ENCODE results near the gene VIPR1. TPM values are rescaled to one million over a fixed set of nuclear protein-coding genes. Genes with fewer than 3 reads are reported as not detected.

The VIPR1 gene
- total RNA-seq, 1 experiment from 2014 or later = not detected

DNA sequence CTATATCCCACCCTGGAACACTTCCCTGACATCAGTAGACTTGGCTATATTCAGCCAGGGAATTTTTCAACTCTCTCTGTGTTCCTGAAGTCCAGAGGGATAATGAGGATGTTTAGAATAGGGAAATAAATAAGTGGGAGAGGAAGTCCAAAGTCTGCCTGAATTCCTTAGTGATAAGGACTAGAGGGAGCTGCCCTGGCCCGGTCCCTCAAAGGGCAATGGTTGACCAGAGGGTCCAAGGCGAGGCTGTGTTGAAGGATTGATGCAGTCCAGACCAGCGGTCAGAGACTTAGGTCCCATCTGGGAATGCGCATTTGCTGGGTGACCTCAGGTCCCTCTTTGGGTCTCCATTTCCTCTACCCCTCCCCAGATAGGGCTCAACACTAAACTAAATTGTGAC lies 7.9 kb downstream of the VIPR1 start:
- no peak for DNase-seq (ENCODE audit: low spot score)

- DNase-seq (ENCODE audit: low spot score) = no peak
These were observed 8.8 kb downstream of the VIPR1 start for GRCh38 chr3:42511201-42511600.

DNA sequence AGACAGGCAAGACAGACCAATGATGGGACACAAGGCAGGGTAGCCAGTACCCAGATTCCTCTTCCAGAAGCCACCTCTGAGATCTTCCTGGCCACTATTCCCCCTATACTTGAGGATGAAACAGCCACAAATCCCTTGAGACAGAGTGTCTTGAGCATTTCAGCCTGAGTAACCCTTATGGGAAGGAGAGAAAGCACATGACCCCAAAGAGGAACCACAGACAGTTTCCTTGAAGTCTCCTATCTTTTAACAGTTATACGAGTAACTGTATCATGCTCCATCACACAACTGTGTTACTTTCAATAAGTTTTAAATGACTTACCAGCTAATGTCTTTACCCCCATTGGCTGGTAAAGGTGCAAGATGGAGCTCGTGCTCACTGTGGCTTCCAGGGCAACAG lies 9.3 kb downstream of the VIPR1 start:
- DNase-seq (ENCODE audit: low spot score) = no peak

- no peak for DNase-seq (ENCODE audit: low spot score)
These were observed 10.7 kb downstream of the VIPR1 start for GRCh38 chr3:42513121-42513520.

- no peak for DNase-seq (ENCODE audit: low spot score)
These were observed 11.1 kb downstream of the VIPR1 start for GRCh38 chr3:42513521-42513920.

DNA sequence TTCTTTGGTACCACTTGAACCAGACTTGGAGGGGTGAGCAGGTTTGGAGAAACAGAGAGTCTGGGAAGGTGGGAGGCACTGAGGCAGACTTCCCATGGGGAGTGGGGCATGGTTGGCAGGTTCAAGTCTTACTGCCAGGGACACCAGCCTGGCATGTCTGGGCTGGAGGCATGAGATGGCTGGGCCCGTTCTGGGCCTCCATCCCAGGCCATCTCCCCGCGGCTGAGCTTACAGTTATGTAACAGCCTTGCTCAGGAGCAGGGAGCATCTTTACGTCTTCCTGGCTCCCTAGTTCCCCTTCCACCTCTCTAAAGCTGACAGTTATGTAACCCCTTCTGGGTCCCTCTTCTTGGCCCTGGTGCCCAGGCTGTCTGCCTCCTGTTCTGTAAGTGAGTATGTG lies 12.4 kb downstream of the VIPR1 start:
- DNase-seq (ENCODE audit: low spot score) = no peak

DNA sequence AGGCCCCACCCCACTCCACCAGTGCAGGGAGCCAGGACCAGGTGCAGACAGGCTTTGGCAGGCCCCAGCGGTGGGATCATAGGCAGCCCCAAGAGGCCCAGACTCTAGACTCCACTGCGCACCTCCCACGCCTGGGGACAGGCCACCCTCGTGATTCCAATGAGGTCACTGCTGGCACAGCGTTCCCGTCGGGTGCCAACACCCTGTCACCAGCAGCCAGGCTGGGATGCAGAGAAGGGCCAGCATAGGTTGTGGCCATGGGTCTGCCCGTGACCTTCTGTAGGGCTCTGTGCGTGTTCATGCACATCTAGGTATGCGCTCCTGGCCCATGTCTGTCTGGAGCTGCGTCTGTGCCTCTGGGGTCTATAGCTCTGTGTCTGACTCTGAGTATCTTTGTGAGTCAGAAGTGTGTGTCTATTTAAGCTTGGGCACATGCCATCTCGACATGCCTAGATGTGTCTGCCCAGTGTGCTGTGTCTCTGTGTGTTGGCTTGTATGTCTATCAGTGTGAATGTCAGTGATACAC lies 13.0 kb downstream of the VIPR1 start:
- DNase-seq (ENCODE audit: low spot score) = no peak

DNA sequence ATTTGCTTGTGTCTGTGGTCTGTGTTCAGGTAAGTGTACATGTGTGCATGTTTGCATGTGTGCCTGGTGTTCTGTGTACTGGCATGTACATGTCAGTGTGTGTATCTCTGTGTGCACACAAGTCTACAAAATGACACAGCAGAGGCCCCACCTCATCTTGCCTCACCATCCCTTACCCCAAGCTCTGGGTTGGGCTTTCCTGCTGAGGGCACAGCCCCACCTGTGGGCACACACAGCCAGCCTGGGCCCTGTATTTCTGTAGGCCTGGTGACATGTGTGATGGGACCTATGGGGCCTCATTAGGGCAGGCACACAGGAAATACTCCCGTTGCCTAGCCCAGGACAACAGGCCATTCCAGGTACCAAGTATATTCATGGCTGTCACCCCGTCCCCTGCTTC lies 13.5 kb downstream of the VIPR1 start:
- DNase-seq (ENCODE audit: low spot score) = no peak

- DNase-seq (ENCODE audit: low spot score) = no peak
These were observed 14.0 kb downstream of the VIPR1 start for GRCh38 chr3:42516443-42516842.

DNA sequence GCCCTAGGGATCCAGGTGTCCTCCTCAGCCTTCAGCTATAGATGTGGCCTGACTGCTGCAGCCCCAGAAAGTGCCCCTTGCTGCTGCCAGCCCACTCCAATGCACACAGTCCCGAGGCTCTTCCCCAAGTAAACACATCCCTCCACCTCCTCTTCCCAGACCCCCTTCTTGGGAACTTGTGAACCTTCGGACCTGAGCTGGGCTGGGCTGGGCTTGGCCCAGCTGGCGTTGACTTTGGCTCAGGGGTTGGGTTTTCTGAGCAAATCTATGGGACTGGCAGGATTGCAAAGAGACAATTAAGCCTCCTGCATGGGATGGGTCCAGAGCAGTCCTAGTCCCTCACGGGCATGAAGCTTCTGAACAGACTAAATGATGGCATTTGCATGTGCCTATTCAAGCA lies 14.7 kb downstream of the VIPR1 start:
- DNase-seq (ENCODE audit: low spot score) = no peak

- no peak for DNase-seq (ENCODE audit: low spot score)
These were observed 16.5 kb downstream of the VIPR1 start for GRCh38 chr3:42518800-42519567.

DNA sequence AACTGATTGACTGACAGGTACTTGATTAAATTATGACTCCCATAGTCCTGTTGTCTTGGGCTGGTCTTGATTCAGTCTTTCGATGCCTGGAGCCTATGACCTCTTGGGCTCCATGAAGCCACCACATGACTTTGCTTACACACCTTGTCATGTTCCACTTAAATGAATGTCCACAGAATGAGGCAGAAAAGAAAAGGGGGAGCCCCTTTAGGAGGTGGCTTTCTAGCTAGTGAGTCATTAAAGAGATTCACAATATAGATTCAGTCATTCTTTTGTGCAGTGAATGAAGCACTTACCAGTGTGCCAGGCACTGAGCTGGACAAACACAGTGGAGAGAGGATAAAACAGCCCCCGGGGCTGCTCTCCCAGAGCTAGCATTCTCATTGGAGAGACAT lies 17.1 kb downstream of the VIPR1 start:
- DNase-seq (ENCODE audit: low spot score) = no peak

GRCh38 chr3:42520336-42520735 lies 17.9 kb downstream of the VIPR1 start:
- DNase-seq (ENCODE audit: low spot score) = no peak

- DNase-seq (ENCODE audit: low spot score) = no peak
These were observed 18.5 kb downstream of the VIPR1 start for GRCh38 chr3:42520906-42521305.

GRCh38 chr3:42524751-42525150 lies 22.3 kb downstream of the VIPR1 start:
- no peak for DNase-seq (ENCODE audit: low spot score)

GRCh38 chr3:42525212-42525611 lies 22.8 kb downstream of the VIPR1 start:
- no peak for DNase-seq (ENCODE audit: low spot score)

DNA sequence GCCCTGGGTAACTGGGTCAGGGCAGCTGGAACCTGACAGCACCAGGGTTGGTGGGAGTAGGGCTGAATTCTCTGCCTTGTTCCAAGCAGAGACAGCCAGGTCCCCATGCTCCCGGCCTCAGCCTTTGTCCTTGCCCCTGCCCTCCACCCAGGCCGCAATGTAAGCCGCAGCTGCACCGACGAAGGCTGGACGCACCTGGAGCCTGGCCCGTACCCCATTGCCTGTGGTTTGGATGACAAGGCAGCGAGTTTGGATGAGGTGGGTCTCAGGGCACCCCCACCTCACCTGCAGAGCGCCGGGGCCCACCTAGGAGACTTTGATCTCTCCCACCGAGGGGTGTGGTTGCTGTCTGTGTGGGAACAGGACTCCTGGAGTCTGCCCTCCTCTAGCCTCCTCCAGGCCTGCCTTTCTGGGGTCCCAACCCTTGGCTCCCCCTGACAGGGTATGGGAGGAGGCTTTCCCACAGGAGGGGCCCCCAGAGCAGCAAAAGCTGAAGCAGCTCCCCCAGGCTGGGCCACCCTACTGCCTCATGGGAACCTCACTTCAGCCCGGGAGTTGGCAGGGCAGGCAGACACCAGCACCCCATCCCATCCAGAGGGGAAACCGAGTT lies 23.4 kb downstream of the VIPR1 start:
- no peak for DNase-seq (ENCODE audit: low spot score)

- no peak for DNase-seq (ENCODE audit: low spot score)
These were observed 24.3 kb downstream of the VIPR1 start for GRCh38 chr3:42526616-42527367.

GRCh38 chr3:42527368-42527917 lies 25.0 kb downstream of the VIPR1 start:
- no peak for DNase-seq (ENCODE audit: low spot score)

- DNase-seq (ENCODE audit: low spot score) = no peak
These were observed 27.0 kb downstream of the VIPR1 start for GRCh38 chr3:42529468-42529867.

GRCh38 chr3:42530073-42530472 lies 27.6 kb downstream of the VIPR1 start:
- no peak for DNase-seq (ENCODE audit: low spot score)

DNA sequence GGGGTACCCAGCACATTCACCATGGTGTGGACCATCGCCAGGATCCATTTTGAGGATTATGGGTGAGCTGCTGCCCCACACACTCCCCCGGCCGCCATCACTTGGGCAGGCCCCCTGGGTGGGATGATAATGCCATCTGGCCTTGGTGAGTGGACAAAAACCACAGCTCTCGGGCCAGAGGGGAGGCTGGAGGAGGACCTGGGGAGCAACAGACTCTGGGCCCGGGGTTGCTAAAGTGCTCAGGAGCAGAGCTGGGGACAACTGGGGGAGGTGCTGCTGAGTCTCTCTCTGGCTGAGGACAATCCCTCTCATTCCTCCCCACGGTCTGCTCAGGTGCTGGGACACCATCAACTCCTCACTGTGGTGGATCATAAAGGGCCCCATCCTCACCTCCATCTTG lies 29.0 kb downstream of the VIPR1 start:
- DNase-seq (ENCODE audit: low spot score) = no peak
